ENCODE data around the gene GRIA4. TPM values are rescaled to one million over a fixed set of nuclear protein-coding genes. Genes with fewer than 3 reads are reported as not detected.

Gene GRIA4
- total RNA-seq, 4 donors from 2014 or later = 0.08 to 1.0 (median 0.76) TPM

GRCh38 chr11:105960252-105961245, 350.7 kb downstream of the GRIA4 start:
- 85 to 87% methylated on average over 19 to 21 of the region's 22 CpGs for WGBS, 2 donors
- no peak for TF ChIP-seq POLR2A (IDR thresholded peaks at IDR 0.05)
- no peak for TF ChIP-seq CTCF (IDR thresholded peaks at IDR 0.05)
- no peak overlapping the region for H3K4me3 ChIP-seq (ENCODE audit: low read depth, poor library complexity, severe bottlenecking)
- DNase-seq (ENCODE audit: low spot score in 2 of 2) = no peak
- intact Hi-C loops (cut with DNase I; ENCODE audit: low total_unique reads) = no loop called here

GRCh38 chr11:105968021-105968697, 358.3 kb downstream of the GRIA4 start:
- no peak overlapping the region for H3K4me3 ChIP-seq (ENCODE audit: low read depth, poor library complexity, severe bottlenecking)
- DNase-seq (ENCODE audit: low spot score in 2 of 2) = no peak
- 83 to 85% methylated on average over 3 of the region's 3 CpGs for WGBS, 2 donors
- intact Hi-C loops (cut with DNase I; ENCODE audit: low total_unique reads) = no loop called here
- TF ChIP-seq CTCF (IDR thresholded peaks at IDR 0.05) = no peak
- no peak for TF ChIP-seq POLR2A (IDR thresholded peaks at IDR 0.05)

- no peak overlapping the region for H3K4me3 ChIP-seq (ENCODE audit: low read depth, poor library complexity, severe bottlenecking)
- DNase-seq (ENCODE audit: low spot score in 2 of 2) = no peak
- 76 to 86% methylated on average over 1 of the region's 1 CpG for WGBS, 2 donors
- intact Hi-C loops (cut with DNase I; ENCODE audit: low total_unique reads) = no loop called here
- TF ChIP-seq CTCF (IDR thresholded peaks at IDR 0.05) = no peak
- TF ChIP-seq POLR2A (IDR thresholded peaks at IDR 0.05) = no peak
Observed at GRCh38 chr11:105969756-105970155, 359.9 kb downstream of the GRIA4 start.

GRCh38 chr11:105975128-105975527, 365.3 kb downstream of the GRIA4 start:
- no peak overlapping the region for H3K4me3 ChIP-seq (ENCODE audit: low read depth, poor library complexity, severe bottlenecking)
- 61 to 68% methylated on average over 1 of the region's 1 CpG for WGBS, 2 donors
- DNase-seq (ENCODE audit: low spot score in 2 of 2) = no peak
- no peak for TF ChIP-seq POLR2A (IDR thresholded peaks at IDR 0.05)
- no peak for TF ChIP-seq CTCF (IDR thresholded peaks at IDR 0.05)
- intact Hi-C loops (cut with DNase I; ENCODE audit: low total_unique reads) = loop anchor here (5.0 kb wide), 1 partner anchor 1942 kb away; no protein-coding TSS in a partner anchor

DNA sequence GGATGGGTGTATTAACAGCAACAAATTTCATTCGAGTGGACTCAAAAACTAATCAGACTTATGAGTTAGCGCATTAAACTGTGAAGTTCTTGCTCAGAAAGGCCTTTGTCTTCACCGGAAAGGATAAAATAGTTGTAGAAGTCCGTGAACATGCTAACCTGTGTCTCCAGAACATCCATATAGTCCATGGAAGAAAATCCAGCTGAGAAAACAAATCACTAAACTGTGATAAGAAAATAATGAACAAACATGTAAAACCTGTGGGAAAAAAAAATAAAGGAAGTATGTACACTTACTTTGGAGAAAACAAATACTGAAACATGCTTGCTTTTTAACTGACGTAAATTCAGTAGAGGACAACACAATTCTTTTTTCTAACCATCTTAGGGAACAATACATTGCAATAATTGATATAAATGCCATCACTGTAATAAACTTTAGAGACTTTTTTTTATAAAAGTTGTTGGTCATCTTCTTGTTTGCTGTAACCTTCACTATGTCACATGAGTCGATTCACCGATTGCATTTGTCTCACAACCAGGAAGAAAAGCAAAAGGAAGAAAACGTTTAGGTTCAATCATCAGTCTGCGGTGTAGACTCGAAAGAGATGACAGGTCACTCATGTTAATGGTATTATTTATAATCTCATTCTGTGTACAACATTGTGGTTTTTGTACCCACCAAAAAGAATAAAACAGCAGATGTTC, 370.3 kb downstream of the GRIA4 start:
- intact Hi-C loops (cut with DNase I; ENCODE audit: low total_unique reads) = loop anchor here (5.0 kb wide), 1 partner anchor 1937 kb away; no protein-coding TSS in a partner anchor
- no peak for TF ChIP-seq POLR2A (IDR thresholded peaks at IDR 0.05)
- TF ChIP-seq CTCF (IDR thresholded peaks at IDR 0.05) = no peak
- 93 to 94% methylated on average over 10 of the region's 10 CpGs for WGBS, 2 donors
- DNase-seq (ENCODE audit: low spot score in 2 of 2) = no peak
- H3K4me3 ChIP-seq (ENCODE audit: low read depth, poor library complexity, severe bottlenecking) = no peak overlapping the region

Measured in lower leg skin (tissue), 4 donors.